ENCODE data around the gene ANKRD27. TPM values are rescaled to one million over a fixed set of nuclear protein-coding genes. Genes with fewer than 3 reads are reported as not detected.

ANKRD27 gene
- total RNA-seq, 4 donors from 2014 or later: 19.5 to 29.2 (median 21.5) TPM

- no peaks in the 10 kb centered on the region for H3K9me3 ChIP-seq
- H3K27me3 ChIP-seq: no peaks in the 10 kb centered on the region
- H3K4me3 ChIP-seq: no peak overlapping the region
- peaks cover 22 to 94% (median 40%) of the 10 kb centered on the region in 3 donors for H3K36me3 ChIP-seq
- H3K4me1 ChIP-seq: no peaks in the 10 kb centered on the region
- intact Hi-C loops (cut with DNase I): no loop called here
- H3K27ac ChIP-seq: no peak overlapping the region
- 94% methylated on average over 6 to 15 of the region's 15 CpGs for WGBS, 2 donors
- TF ChIP-seq CTCF (IDR thresholded peaks at IDR 0.05) (no peak), POLR2A (IDR thresholded peaks at IDR 0.05) (no peak)
- no peak for DNase-seq
Measured at GRCh38 chr19:32631381-32631780, 43.6 kb downstream of the ANKRD27 start.

- no peaks in the 10 kb centered on the region for H3K9me3 ChIP-seq
- no peaks in the 10 kb centered on the region for H3K27me3 ChIP-seq
- H3K27ac ChIP-seq: no peak overlapping the region
- no peak overlapping the region for H3K4me3 ChIP-seq
- DNase-seq: no peak
- WGBS, 2 donors: 92 to 96% methylated on average over 2 to 4 of the region's 14 CpGs
- TF ChIP-seq CTCF (IDR thresholded peaks at IDR 0.05) (no peak), POLR2A (IDR thresholded peaks at IDR 0.05) (no peak)
- H3K4me1 ChIP-seq: no peaks in the 10 kb centered on the region
- intact Hi-C loops (cut with DNase I): no loop called here
- peaks cover 17 to 94% (median 31%) of the 10 kb centered on the region in 3 donors for H3K36me3 ChIP-seq
Measured at GRCh38 chr19:32630338-32630737, 44.6 kb downstream of the ANKRD27 start.

- Histone ChIP-seq H3K27me3 (no peaks in the 10 kb centered on the region), H3K9me3 (no peaks in the 10 kb centered on the region), H3K4me1 (no peaks in the 10 kb centered on the region), H3K27ac (no peak overlapping the region), H3K4me3 (no peak overlapping the region), H3K36me3 (peaks cover 17 to 99% (median 44%) of the 10 kb centered on the region in 3 donors)
- intact Hi-C loops (cut with DNase I): no loop called here
- TF ChIP-seq CTCF (IDR thresholded peaks at IDR 0.05) (no peak), POLR2A (IDR thresholded peaks at IDR 0.05) (no peak)
- WGBS, 2 donors: 93 to 100% methylated on average over 3 to 12 of the region's 15 CpGs
- DNase-seq: no peak
Measured at GRCh38 chr19:32627714-32628270, 47.2 kb downstream of the ANKRD27 start.

GRCh38 chr19:32626969-32627368 is 48.0 kb downstream of the ANKRD27 start:
- no peak overlapping the region for H3K27ac ChIP-seq
- H3K4me1 ChIP-seq: no peaks in the 10 kb centered on the region
- H3K4me3 ChIP-seq: no peak overlapping the region
- no peaks in the 10 kb centered on the region for H3K27me3 ChIP-seq
- no peak for TF ChIP-seq CTCF (IDR thresholded peaks at IDR 0.05)
- no peak for TF ChIP-seq POLR2A (IDR thresholded peaks at IDR 0.05)
- no peaks in the 10 kb centered on the region for H3K9me3 ChIP-seq
- H3K36me3 ChIP-seq: peaks cover 22 to 99% (median 49%) of the 10 kb centered on the region in 3 donors
- WGBS, 2 donors: 95 to 98% methylated on average over 4 of the region's 4 CpGs
- no peak for DNase-seq
- intact Hi-C loops (cut with DNase I): no loop called here

- no peaks in the 10 kb centered on the region for H3K9me3 ChIP-seq
- WGBS, 2 donors: 84 to 89% methylated on average over 6 of the region's 6 CpGs
- TF ChIP-seq POLR2A (IDR thresholded peaks at IDR 0.05): no peak
- H3K27me3 ChIP-seq: no peaks in the 10 kb centered on the region
- H3K4me3 ChIP-seq: no peak overlapping the region
- H3K4me1 ChIP-seq: no peaks in the 10 kb centered on the region
- intact Hi-C loops (cut with DNase I): no loop called here
- no peak overlapping the region for H3K27ac ChIP-seq
- H3K36me3 ChIP-seq: peaks cover 11 to 99% (median 30%) of the 10 kb centered on the region in 3 donors
- no peak for DNase-seq
Measured at GRCh38 chr19:32624410-32624809, 50.6 kb downstream of the ANKRD27 start.

GRCh38 chr19:32622002-32622401 is 53.0 kb downstream of the ANKRD27 start:
- Histone ChIP-seq H3K4me3 (no peak overlapping the region), H3K4me1 (no peaks in the 10 kb centered on the region), H3K27ac (no peak overlapping the region), H3K27me3 (no peaks in the 10 kb centered on the region), H3K36me3 (peaks cover 22 to 99% (median 33%) of the 10 kb centered on the region in 3 donors), H3K9me3 (no peaks in the 10 kb centered on the region)
- DNase-seq: no peak
- TF ChIP-seq CTCF (IDR thresholded peaks at IDR 0.05) (no peak), POLR2A (IDR thresholded peaks at IDR 0.05) (no peak)
- intact Hi-C loops (cut with DNase I): no loop called here
- WGBS, 2 donors: 77 to 84% methylated on average over 12 of the region's 12 CpGs

Measured in esophagus squamous epithelium (tissue), 5 donors.